SK-MEL-5 (cell line): Measurements from ENCODE around the gene NEO1. TPM values are rescaled to one million over a fixed set of nuclear protein-coding genes. Genes with fewer than 3 reads are reported as not detected.
A peak's percentile ranks its signal among the peaks of the same experiment; 100 is the strongest.

Source experiments
- DNase-seq: peaks from one replicate; pipeline ENCODE4 v3.0.0-alpha.2; 2016; ENCODE audit warnings: low read depth, low spot score
- in situ Hi-C: cut with HindIII; loops from 2 replicates; pipeline ENCODE4 v1.10.0; 2016; ENCODE audit warnings: low sequenced_read_pairs, high pct_unique_total_duplicates, low pct_unique_long_range_greater_than_20kb
- total RNA-seq: library from RNA; depleted of rRNA; stranded (reverse); fragments of >200 nt; shearing (Covaris generic); gene quantifications from 2 replicates; pipeline ENCODE4 v1.2.3, GENCODE V29; 2014

The NEO1 gene
- total RNA-seq, 1 experiment from 2014 or later, result 11.5 TPM

DNA sequence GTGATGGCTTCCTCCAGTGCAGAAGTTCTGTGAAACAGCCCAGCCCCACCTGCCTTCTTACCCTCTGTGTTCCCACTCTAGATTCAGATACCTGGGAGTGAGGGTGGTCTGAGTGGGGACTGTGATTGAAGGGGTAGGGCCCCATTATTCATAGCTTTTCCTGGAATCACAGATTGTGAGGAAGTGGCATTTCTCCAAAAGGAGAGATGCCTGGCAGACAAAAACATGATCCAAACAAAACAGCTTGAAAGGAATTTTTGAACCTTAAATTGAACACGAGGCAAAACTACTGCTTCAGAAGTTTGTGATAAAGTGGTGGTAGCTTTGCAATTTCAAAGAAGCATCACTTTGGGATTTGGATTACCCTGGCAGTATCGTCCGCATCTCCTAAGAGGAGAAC is 29.2 kb upstream of the NEO1 start:
- in situ Hi-C loops, result no loop called here

DNA sequence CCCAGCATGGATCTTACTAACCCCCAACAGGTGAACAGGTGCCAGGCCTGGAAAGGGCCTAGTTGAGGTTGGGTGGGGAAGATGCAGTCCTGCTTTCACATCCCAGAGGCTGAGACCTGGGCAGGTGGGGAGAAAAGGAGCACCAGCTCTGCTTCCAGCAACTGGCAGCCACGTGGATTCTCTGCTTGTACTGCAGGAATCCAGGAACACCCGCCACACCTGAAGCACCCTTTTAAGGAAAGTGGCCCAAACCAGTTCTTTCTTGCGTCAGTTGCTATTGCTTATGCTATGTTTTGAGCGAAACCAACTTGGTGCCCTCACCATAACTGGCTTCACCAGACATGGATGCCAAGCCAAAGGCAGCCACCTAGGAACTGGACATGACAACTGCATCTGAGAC is 28.1 kb upstream of the NEO1 start:
- in situ Hi-C loops, result no loop called here
- no peak for DNase-seq

More for the DNA sequence above, 29.2 kb upstream of the NEO1 start:
- no peak for DNase-seq

DNA sequence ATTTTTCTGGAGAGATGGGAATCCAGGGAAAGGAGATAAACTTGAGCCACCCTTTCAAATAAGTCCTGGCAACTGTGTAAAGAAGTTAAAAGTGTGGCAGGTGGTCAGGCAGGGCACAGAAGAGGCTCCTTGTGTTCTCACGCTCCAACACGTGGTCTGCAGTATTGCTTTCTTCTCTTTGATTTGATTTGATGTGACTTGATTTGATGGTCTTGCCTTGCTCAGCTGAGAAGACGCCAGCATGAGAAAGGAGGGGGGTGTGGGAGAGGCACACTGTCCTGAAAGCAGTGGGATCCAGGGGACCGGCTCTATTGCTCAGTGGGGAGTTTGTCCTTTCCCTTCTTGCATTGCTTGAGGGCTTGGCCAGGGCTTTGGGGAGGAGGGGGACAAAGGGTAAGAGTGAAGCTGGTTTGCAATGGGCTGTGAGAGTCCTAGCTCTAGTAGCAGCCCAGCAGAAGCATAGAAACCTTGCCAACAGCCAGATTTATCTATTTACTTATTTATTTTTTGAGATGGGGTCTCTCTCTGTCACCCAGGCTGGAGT is 25.7 kb upstream of the NEO1 start:
- in situ Hi-C loops, result no loop called here
- DNase-seq, result no peak

DNA sequence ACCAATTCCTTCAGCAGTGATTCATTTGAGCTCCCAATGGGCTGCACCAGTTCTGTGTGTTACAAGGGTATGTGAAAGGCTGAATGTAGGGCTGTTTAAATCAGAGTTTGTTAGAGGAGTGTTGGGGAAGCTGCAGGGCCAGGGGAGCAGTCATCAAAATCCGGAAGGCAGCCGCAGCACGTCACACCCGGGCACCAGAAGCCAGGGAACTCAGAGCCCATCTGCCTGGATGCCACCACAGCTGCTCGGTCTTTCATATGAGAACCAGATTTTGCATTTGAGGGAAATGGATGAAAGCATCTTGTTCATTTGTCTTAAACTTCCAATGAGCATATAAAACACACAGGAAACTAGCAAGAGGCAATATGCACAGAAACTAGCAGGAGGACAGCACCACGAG is 24.2 kb upstream of the NEO1 start:
- in situ Hi-C loops, result no loop called here
- no peak for DNase-seq

DNA sequence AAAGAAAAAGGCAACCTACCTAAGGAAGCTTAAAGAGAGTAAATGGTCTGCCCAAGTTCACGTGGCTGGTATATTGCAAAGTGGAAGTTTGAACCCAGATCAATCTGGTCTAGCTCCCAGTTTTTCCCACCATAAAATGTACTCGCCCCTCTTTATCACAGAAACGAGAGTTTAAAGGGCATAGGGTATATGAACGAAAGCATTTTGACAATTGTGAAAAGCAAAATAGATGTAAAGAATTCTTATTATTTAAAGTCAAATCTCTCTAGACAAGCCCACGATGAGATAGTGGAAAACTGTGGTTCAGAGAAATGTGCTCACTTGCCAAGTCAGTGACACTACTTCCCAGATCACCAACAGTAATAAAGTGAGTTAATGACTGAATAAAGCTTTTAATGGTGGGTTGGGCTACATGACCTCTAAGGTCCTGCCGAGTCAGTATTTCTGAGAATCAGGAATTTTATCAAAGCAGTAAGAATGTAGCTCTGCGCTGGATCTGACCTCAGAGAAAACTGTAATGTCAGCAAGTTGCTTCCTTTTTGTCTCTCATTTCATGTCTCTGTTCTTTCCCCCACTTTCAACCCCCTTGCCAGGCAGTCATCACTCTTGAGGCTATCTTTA is 23.3 kb upstream of the NEO1 start:
- in situ Hi-C loops, result no loop called here

DNA sequence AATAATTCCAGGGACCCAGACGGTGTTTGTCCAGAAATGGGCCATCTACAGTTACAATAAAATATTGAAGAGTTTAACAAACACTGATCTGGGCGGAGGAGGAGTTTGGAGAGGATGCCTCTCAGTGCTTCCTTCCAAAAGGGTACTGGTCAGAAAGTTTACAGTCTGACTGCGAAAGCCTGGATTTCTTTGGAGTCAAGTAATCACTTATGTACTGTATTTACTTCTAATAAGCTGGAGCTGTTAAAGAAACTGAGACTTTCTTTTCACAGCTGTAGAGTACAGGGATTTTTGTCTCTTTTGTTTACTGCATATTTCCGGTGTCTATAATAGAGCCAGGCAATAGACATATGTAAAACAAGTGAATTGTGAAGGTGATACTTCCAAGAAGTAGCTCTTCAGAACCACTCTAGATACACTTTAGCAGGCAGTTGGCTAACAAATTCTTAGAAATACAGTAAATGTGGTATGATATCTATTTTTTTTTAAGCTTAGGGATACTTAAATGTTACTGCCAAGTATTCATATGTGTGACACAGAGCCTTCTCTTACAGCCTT is 22.1 kb upstream of the NEO1 start:
- no peak for DNase-seq
- in situ Hi-C loops, result no loop called here

More for the DNA sequence above, 23.3 kb upstream of the NEO1 start:
- no peak for DNase-seq

DNA sequence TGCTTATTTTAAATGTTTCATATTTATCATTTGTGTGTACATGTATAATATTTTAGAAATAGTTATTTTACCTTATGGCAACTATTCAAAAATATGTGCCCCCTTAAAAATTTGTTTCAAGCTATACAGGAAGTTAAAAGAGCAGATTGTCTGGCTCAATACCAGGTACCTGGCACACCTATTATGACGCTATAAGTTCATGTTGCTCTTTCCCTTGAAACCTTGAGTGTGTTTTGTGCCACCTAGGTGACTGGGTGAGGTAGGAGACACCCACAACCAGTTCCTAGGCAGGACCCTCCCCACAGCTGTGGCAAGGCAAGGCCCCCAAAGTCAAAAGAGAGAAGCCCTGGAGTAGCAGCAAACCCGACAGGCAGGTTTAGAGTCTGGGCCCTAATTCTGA is 20.6 kb upstream of the NEO1 start:
- in situ Hi-C loops, result no loop called here
- DNase-seq, result no peak

DNA sequence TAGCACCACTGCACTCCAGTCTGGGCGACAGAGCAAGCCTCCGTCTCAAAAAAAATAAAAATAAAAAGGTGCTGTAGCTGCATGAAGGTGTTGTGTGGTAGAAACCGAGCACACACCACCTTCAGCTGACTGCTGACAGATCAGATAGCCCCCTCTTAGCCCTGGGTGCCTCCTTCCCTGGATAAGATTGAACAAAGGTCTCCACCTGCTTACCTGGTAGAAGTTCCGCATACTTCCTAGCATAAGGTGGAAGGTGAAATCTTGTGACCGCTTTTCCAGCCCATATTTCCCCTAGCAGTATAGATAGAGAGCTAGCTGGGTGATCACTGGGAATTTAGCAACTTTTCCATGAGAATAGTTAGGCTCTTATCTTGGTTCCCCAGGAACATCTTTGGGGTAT is 18.7 kb upstream of the NEO1 start:
- in situ Hi-C loops, result no loop called here
- DNase-seq, result no peak

DNA sequence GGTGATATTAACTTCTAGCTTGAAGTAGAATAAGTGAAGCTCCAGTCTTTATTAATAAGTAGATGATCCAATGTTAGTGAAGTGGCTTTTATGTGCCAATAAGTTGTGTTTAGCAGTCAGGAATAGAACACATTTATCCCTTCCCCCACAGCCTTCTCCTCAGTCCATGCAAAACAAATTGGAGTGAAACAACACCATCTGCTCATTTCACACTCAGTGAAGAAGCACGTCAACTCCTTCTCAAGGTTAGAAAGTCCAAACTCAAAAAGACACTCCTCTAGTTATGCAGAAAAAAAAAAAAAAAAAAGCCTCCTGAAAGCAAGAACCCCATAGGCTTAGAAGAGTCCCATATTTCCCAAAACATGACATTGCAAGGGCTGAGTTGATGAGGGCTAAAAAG is 18.0 kb upstream of the NEO1 start:
- DNase-seq, result no peak
- in situ Hi-C loops, result no loop called here

DNA sequence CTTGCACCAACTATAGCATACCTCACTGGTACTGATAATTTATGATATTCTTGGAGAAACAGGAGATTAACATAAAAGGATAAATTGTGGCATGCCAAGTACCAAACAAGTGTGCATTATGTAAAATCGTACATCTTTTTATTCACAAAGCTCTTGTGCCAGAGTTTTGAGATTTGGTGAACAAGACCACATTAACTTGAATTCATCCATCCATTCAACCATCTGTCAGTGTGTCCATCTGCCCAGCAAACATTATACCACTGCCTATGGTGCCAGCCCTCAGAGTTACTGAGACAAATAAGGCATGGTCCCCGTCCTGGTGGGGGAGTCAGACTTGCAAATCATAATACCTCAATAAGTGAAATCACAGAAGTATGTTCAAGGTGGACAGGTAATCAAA is 17.0 kb upstream of the NEO1 start:
- in situ Hi-C loops, result no loop called here

DNA sequence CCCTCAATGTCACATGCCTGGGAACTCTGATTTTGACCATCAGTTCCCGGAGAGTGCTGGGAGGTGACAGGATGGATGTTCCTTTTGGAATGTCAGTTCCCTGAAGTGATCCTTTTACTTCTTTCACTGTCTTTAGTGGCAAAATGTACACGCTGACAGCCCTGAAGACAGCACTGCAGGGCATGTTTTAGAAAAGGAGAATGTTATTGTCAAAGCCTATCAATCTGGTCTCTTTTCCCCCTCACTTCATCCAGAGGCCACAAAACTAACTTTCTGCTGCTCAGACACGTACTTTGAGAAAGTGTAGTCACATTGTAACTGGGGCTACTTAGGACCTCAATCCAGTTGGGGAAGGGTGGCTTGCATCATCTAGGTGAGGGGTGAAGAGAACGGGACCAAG is 14.0 kb upstream of the NEO1 start:
- no peak for DNase-seq
- in situ Hi-C loops, result no loop called here

More for the DNA sequence above, 17.0 kb upstream of the NEO1 start:
- no peak for DNase-seq

DNA sequence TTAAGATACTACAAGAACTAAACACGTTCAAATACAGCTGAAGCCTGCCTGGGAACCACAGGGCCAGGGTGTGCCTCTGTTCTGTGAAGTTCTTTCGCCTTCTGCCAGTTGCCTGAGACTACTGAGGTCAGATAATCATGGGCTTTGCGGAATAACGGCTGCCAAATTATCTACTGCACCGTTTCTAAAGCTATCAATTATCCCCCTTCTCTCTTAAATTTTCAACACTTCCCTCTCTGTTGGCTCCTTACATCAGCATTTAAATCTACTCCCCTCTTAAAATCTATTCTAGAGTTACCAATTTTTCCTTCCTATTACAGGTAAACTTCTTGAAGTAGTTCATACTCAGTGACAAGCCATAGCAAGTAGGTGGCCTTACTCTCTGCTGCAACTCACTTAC is 6.2 kb upstream of the NEO1 start:
- in situ Hi-C loops, result no loop called here
- no peak for DNase-seq

DNA sequence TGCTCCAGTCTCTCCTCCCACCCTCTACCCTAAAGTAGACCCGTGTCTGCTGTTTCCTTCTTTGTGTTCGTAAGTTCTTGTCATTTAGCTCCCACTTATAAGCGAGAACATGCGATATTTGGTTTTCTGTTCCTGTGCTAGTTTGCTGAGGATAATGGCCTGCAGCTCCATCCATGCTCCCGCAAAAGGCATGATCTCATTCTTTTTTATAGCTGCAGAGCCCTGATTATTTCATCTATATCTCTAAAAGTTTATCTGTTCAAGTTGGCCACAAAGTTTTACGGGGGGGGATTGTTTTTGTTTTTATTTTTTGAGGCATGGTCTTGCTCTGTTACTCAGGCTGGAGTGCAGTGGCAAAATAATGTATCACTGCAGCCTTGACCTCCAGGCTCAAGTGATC is 4.4 kb upstream of the NEO1 start:
- in situ Hi-C loops, result no loop called here
- DNase-seq, result no peak

DNA sequence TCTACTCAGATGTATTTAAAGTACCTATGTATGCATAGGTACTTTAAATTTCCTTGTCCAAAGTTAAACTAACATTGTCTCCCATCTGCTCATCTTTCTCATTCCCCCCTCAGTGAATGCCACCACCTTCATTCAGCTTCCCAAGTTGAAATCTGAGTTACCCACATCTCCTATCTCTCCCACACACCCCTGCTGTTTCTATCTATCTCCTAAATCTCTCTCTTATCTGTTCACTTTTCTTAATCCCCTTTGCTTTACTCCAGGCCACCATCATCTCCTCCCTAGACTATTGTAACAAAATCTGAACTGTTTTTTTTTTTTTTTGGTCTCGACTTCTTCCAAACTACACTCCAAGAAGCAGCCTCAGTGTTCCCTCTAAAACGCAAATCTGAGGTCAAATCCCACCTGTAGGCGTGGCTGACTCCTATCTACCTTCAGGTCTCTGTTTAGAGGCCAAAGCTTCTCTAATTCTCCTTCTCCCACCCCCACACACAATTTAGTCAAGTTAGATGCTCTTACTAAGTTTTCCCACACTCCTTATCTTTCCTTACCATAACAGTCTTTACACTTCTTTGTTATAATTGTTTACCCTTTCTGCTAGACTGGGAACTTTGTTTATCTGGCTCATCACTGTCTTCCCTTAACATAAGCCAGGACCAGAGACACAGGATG is 3.5 kb upstream of the NEO1 start:
- no peak for DNase-seq
- in situ Hi-C loops, result no loop called here

DNA sequence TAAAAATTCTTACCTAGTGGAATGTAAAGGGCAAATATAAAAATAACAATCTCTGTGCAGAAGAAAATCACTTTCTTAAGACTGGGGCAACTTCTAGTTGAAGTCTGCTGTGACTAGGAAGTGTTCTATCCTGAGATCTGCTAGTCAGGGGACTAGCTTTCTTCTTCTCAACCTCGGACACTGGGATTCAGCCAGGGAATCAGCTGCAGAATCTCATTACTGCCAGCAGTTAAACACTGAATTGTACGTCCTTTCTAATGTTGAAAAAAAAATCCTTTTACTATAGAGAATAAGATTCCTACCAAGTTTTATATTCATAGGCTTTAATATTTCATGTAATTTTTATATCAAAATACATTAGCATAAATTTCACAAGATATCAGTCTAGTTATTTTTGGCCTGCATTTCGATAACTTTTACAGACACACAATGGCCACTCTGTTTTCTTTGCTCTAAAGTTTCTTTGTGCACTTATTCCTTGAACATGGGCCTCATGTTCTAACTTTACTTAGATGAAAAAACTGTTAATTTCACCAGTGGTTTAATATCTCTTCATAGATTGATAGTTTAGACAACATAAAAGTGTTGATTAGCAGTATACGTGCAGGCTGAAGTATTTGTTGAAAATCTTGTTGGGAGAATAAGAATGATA is 2.6 kb upstream of the NEO1 start:
- in situ Hi-C loops, result no loop called here
- DNase-seq, result peak; percentile 56

DNA sequence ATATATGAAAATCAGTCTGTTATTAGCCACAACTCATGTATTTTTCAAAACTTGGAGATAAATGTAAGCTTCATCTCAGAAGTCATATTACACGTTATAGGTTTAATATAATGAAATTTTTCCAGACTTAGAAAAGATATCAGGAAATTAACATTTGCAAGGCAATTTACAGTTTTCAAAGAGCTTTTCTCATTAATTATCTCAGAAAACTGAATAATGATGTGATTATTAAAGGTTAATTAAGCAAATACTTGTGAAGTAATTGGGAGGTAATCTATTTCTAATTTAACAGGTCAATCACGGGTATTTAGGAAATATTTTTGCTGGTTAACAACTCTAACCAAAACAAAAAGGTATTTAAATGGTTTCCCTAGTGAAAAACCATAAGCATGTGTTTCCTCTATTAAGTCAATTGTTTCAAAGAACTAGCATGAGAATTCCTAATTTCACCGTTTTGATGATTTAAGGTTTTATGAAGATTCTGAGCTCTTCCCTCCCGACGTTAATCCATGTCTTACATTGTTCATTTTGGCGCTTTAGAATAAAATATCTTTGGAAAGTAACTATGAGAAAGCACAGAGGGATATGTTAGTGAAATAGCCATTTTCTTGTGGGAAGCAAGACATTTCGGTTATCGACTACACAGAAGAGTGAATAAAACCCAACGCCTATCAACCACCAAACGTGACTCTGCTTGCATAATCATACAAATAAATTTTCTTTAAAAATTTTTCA is 1.5 kb upstream of the NEO1 start:
- in situ Hi-C loops, result no loop called here
- DNase-seq, result no peak

DNA sequence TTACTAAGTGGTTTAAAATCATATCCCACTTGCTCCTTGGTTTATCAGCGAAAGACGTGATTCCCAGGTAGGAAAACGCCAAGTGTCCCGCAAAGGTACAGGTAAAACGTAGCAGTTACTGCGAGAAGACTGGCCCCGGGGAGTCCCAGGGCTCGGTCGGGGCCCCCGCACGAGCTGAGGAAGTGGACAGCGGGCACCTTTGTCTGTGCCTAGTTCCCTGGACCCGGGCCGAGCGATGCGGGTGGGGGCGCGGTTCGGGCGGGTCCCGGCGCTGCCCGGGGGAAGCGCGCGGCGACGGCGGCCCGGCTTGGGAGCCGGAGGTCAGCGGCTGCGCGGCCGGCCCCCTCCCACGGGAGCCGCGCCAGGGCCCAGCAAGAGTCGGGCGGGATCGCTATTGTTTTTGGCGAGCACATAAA is 864 bp upstream of the NEO1 start:
- in situ Hi-C loops, result no loop called here
- DNase-seq, result no peak
